Muscle of leg (tissue), 11 donors: ENCODE results near the gene ZNF576. TPM values are rescaled to one million over a fixed set of nuclear protein-coding genes. Genes with fewer than 3 reads are reported as not detected.

ENCODE experiments used
- DNase-seq: peaks from one replicate; pipeline ENCODE4 v3.0.0; 2013
- H3K27ac ChIP-seq: one replicate; pipeline ENCODE4 v1.5.1; 2013; ENCODE audit warnings: mild to moderate bottlenecking, low read length, control low read depth
- H3K27me3 ChIP-seq: one replicate; pipeline ENCODE4 v1.6.1; 2013; ENCODE audit warnings: low read length; ENCODE audit not compliant: control insufficient read depth, insufficient read depth
- H3K36me3 ChIP-seq: one replicate; pipeline ENCODE4 v1.6.1; 2013; ENCODE audit warnings: low read length; ENCODE audit not compliant: control insufficient read depth, insufficient read depth
- H3K4me1 ChIP-seq: one replicate; pipeline ENCODE4 v1.6.1; 2013; ENCODE audit warnings: low read length; ENCODE audit not compliant: control insufficient read depth, insufficient read depth
- H3K4me3 ChIP-seq: one replicate; pipeline ENCODE4 v1.5.1; 2013; ENCODE audit warnings: low read length, control low read depth
- H3K9me3 ChIP-seq: replicated peaks from 2 replicates; pipeline ENCODE4 v1.6.1; 2013; ENCODE audit warnings: low read depth, low read length; ENCODE audit not compliant: control insufficient read depth
- WGBS: methylation state at CpG from one replicate; pipeline ENCODE4 v1.1.5; 2013; ENCODE audit warnings: missing lambda C conversion rate; ENCODE audit not compliant: insufficient coverage; 5-methylcytosine and 5-hydroxymethylcytosine counted together
- polyA plus RNA-seq, 8 donors: library from polyadenylated mRNA; unstranded; fragments of 120-200 nt; gene quantifications; one replicate each; pipeline versions ENCODE4 v1.2.1 to v1.2.3, GENCODE V29; 2013; ENCODE audit warnings: inconsistent platforms in 1 of 8, low replicate concordance in 1 of 8; ENCODE audit not compliant: insufficient read length in 8 of 8, insufficient read depth in 1 of 8
- total RNA-seq: library from RNA; stranded (reverse); fragments of 120-200 nt; gene quantifications from one replicate; pipeline ENCODE4 v1.2.4, GENCODE V29; 2013

Gene ZNF576
- total and polyA plus RNA-seq, 9 donors: 7.8 to 12.1 (median 10.5) TPM

GRCh38 chr19:43611788-43612187 is 15.4 kb downstream of the ZNF576 start, which contains the start of gene SRRM5:
Gene SRRM5 (plus strand): TSS chr19:43612088. CDS start chr19:43612122, 34 bp downstream.
- peaks cover 52% of the 10 kb centered on the region for H3K36me3 ChIP-seq
- no peak within 1 kb of the TSS for H3K4me3 ChIP-seq
- H3K9me3 ChIP-seq: no peaks in the 10 kb centered on the region
- no peak for DNase-seq
- no peaks in the 10 kb centered on the region for H3K4me1 ChIP-seq
- H3K27me3 ChIP-seq: no peaks in the 10 kb centered on the region
- no peak within 1 kb of the TSS for H3K27ac ChIP-seq
- WGBS: 94% methylated on average over 3 of the region's 3 CpGs

- Histone ChIP-seq H3K4me3 (no peak overlapping the region), H3K4me1 (no peaks in the 10 kb centered on the region), H3K27ac (no peak overlapping the region), H3K36me3 (peaks cover 48% of the 10 kb centered on the region), H3K9me3 (no peaks in the 10 kb centered on the region), H3K27me3 (no peaks in the 10 kb centered on the region)
- 94% methylated on average over 10 of the region's 12 CpGs for WGBS
- no peak for DNase-seq
Observed at GRCh38 chr19:43612374-43612773, 16.0 kb downstream of the ZNF576 start.

GRCh38 chr19:43616306-43616705 is 19.9 kb downstream of the ZNF576 start:
- no peaks in the 10 kb centered on the region for H3K9me3 ChIP-seq
- H3K4me1 ChIP-seq: peaks cover 12% of the 10 kb centered on the region
- H3K36me3 ChIP-seq: peaks cover 28% of the 10 kb centered on the region
- no peak overlapping the region for H3K27ac ChIP-seq
- no peaks in the 10 kb centered on the region for H3K27me3 ChIP-seq
- DNase-seq: no peak
- WGBS: no CpG with 5 or more reads among the region's 1 CpG
- H3K4me3 ChIP-seq: no peak overlapping the region

DNA sequence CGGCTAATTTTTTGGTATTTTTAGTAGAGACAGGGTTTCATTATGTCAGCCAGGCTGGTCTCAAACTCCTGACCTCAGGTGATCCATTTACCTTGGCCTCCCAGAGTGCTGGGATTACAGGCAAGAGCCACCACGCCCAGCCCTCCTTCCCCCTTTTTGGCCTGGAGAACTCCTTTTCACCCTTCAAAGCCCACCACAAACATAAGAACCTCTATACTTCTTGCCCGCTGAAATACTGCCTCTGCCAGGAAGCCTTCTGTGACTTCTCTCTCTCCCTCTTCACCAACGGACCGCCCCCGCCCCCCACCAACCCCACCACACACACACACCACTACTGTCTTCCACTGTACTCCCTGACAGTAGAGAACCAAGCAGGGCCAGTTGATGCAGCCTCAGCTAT is 20.6 kb downstream of the ZNF576 start:
- 100% methylated on average over 2 of the region's 6 CpGs for WGBS
- Histone ChIP-seq H3K27ac (no peak overlapping the region), H3K4me1 (peaks cover 12% of the 10 kb centered on the region), H3K4me3 (no peak overlapping the region), H3K36me3 (peaks cover 22% of the 10 kb centered on the region), H3K9me3 (no peaks in the 10 kb centered on the region), H3K27me3 (no peaks in the 10 kb centered on the region)
- no peak for DNase-seq

- 0% methylated on average over 13 of the region's 14 CpGs for WGBS
Observed at GRCh38 chr19:43618921-43619261, 22.5 kb downstream of the ZNF576 start.

GRCh38 chr19:43619262-43620060 is 23.1 kb downstream of the ZNF576 start, which contains the start of gene ZNF428:
Gene ZNF428 (minus strand): TSS chr19:43619629. CDS start chr19:43614304, 5,325 bp downstream.
- H3K27ac ChIP-seq: peak within 1 kb of the TSS; percentile 98
- under 1% methylated on average over 81 of the region's 81 CpGs for WGBS
- peaks cover 12% of the 10 kb centered on the region for H3K4me1 ChIP-seq
- no peaks in the 10 kb centered on the region for H3K27me3 ChIP-seq
- peak within 1 kb of the TSS; percentile 93 for H3K4me3 ChIP-seq
- no peaks in the 10 kb centered on the region for H3K9me3 ChIP-seq
- H3K36me3 ChIP-seq: no peaks in the 10 kb centered on the region
- DNase-seq: peak; percentile 96

More at GRCh38 chr19:43618921-43619261, 22.5 kb downstream of the ZNF576 start:
- no peaks in the 10 kb centered on the region for H3K27me3 ChIP-seq
- H3K4me1 ChIP-seq: peaks cover 12% of the 10 kb centered on the region
- H3K36me3 ChIP-seq: peaks cover 4% of the 10 kb centered on the region
- no peaks in the 10 kb centered on the region for H3K9me3 ChIP-seq
- no peak for DNase-seq
- peak overlapping the region; percentile 98 for H3K27ac ChIP-seq
- H3K4me3 ChIP-seq: peak overlapping the region; percentile 93

DNA sequence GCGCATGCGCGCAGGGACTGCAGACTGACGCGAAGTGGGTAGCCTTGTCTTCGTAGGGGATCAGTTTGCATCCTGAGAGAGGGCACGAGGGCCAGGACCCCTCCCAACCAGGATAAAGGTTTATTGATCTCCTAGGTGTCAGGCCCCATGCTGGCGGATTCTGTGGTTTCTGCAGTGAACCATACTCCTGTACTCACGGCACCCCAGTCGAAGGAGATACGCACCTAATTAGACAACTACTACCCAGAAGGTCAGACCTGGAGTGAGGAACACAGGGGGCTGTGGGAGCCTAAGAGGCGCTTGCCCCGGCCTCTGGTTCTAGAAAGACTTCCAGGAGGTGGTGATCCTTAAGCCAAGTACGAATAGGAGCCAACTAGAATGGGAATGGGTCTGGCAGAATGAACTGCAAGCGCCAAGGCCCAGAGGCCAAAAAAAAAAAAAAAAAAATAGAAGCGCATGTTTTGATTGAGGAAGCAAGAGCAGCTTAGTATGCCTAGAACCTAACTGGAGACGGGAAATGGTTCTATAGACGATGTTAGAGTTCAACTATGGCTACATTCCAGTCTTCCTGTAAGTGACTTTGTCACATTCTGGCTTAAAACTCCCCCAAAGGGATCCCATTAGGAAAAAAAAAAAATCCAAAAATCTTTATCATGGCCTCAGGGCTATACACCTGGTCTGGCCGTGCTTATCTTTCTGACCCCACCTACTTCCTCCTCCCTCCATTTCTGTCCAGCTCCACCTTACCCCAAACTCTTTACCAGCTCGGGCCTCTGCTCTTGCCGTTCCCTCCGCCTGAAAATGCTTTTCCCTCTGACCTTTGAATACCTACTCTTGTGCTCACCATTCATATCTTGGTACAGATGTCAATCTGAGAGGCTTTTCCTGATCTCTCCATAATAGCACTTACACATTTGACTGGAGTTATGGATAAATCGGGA is 23.9 kb downstream of the ZNF576 start:
- Histone ChIP-seq H3K9me3 (no peaks in the 10 kb centered on the region), H3K36me3 (no peaks in the 10 kb centered on the region), H3K4me3 (peak overlapping the region; percentile 93), H3K4me1 (peaks cover 12% of the 10 kb centered on the region), H3K27ac (peak overlapping the region; percentile 98), H3K27me3 (no peaks in the 10 kb centered on the region)
- peak; percentile 32 for DNase-seq
- 35% methylated on average over 15 of the region's 23 CpGs for WGBS

GRCh38 chr19:43622070-43622469 is 25.7 kb downstream of the ZNF576 start:
- 85% methylated on average over 3 of the region's 4 CpGs for WGBS
- Histone ChIP-seq H3K36me3 (no peaks in the 10 kb centered on the region), H3K27ac (no peak overlapping the region), H3K27me3 (no peaks in the 10 kb centered on the region), H3K9me3 (no peaks in the 10 kb centered on the region), H3K4me1 (peaks cover 12% of the 10 kb centered on the region), H3K4me3 (no peak overlapping the region)
- no peak for DNase-seq

- Histone ChIP-seq H3K9me3 (no peaks in the 10 kb centered on the region), H3K27ac (no peak overlapping the region), H3K4me1 (peaks cover 12% of the 10 kb centered on the region), H3K27me3 (no peaks in the 10 kb centered on the region), H3K4me3 (no peak overlapping the region), H3K36me3 (no peaks in the 10 kb centered on the region)
- DNase-seq: no peak
- no CpG with 5 or more reads among the region's 1 CpG for WGBS
Observed at GRCh38 chr19:43622956-43623355, 26.6 kb downstream of the ZNF576 start.
